ENCODE measurements around the gene HMX2.

Gene HMX2

GRCh38 chr10:123191886-123192285 is 44.0 kb downstream of the HMX2 start:
- no peak for DNase-seq (ENCODE audit: low spot score)

- DNase-seq (ENCODE audit: low spot score), result no peak
Measured at GRCh38 chr10:123194056-123194455, 46.1 kb downstream of the HMX2 start.
